ENCODE data around the gene RAPGEF6. TPM values are rescaled to one million over a fixed set of nuclear protein-coding genes. Genes with fewer than 3 reads are reported as not detected.

RAPGEF6 gene
- polyA plus RNA-seq, 1 donor (not counting 4 experiments of a cell fraction or from before 2014, with no cell fraction given) = 8.7 TPM

DNA sequence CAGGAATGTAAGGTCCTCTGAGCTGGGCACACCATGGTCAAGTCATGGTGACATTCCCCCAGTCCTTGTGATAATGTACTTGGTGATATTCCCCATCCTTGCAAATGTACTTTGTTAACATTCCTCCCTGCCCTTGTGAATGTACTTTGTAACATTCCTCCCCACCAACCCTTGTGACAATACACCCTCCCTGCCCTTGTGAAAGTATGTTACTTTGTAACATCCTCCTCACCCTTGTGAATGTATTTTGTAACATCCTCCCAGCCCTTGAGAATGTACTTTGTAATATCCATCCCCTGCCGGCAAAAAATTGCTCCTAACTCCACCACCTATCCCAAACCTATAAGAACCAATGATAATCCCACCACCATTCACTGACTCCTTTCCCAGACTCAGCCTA lies 53.3 kb downstream of the RAPGEF6 start:
- no peaks in the 10 kb centered on the region for H3K9me1 ChIP-seq (ENCODE audit: control insufficient read depth, extremely low read depth, insufficient read depth, low read length)
- H3K4me2 ChIP-seq (ENCODE audit: control insufficient read depth, extremely low read depth, insufficient read depth, low read depth, low read length) = no peak overlapping the region
- DNase-seq (ENCODE audit: low read depth, low spot score) = no peak
- peaks cover 0 to 1% of the 10 kb centered on the region in 2 experiments for H3K36me3 ChIP-seq (ENCODE audit: control insufficient read depth in 2 of 2, extremely low read depth in 1 of 2, insufficient read depth in 2 of 2, low read length in 2 of 2)
- H3K79me2 ChIP-seq (ENCODE audit: control insufficient read depth, insufficient read depth, low read length) = peaks cover 36% of the 10 kb centered on the region
- no peaks in the 10 kb centered on the region for H3K9me3 ChIP-seq (ENCODE audit: control insufficient read depth, low read depth, low read length)
- no peak for FAIRE-seq
- no peak overlapping the region for H3K4me3 ChIP-seq (ENCODE audit: control insufficient read depth in 2 of 3, extremely low read depth in 1 of 3, insufficient read depth in 2 of 3, low read depth in 1 of 3, low read length in 3 of 3)
- H3K9ac ChIP-seq (ENCODE audit: control insufficient read depth, extremely low read depth, insufficient read depth, low read length) = no peak overlapping the region
- TF ChIP-seq, protein P1, sequence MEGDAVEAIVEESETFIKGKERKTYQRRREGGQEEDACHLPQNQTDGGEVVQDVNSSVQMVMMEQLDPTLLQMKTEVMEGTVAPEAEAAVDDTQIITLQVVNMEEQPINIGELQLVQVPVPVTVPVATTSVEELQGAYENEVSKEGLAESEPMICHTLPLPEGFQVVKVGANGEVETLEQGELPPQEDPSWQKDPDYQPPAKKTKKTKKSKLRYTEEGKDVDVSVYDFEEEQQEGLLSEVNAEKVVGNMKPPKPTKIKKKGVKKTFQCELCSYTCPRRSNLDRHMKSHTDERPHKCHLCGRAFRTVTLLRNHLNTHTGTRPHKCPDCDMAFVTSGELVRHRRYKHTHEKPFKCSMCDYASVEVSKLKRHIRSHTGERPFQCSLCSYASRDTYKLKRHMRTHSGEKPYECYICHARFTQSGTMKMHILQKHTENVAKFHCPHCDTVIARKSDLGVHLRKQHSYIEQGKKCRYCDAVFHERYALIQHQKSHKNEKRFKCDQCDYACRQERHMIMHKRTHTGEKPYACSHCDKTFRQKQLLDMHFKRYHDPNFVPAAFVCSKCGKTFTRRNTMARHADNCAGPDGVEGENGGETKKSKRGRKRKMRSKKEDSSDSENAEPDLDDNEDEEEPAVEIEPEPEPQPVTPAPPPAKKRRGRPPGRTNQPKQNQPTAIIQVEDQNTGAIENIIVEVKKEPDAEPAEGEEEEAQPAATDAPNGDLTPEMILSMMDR (optimal IDR thresholded peaks at IDR 0.05 in 1 of 3, IDR thresholded peaks at IDR 0.05 in 1 of 3, conservative IDR thresholded peaks at IDR 0.05 in 1 of 3; ENCODE audit: extremely low read depth in 1 of 3, insufficient read depth in 2 of 3, low read length in 3 of 3) = no peak
- TF ChIP-seq EZH2 (IDR thresholded peaks at IDR 0.05; ENCODE audit: low read length) = no peak
- H3K4me1 ChIP-seq (ENCODE audit: control insufficient read depth, extremely low read depth, insufficient read depth, low read length) = no peaks in the 10 kb centered on the region
- dilution Hi-C loops (cut with MboI; ENCODE audit: extremely low pct_ligation_motif_present, low sequenced_read_pairs) = no loop called here
- no peaks in the 10 kb centered on the region for H4K20me1 ChIP-seq (ENCODE audit: control insufficient read depth, extremely low read depth, insufficient read depth, low read length)
- H3K27me3 ChIP-seq (ENCODE audit: control insufficient read depth, extremely low read depth, insufficient read depth, low read length) = no peaks in the 10 kb centered on the region
- H2AFZ ChIP-seq (ENCODE audit: control insufficient read depth, low read length) = no peak overlapping the region
- H3K27ac ChIP-seq (ENCODE audit: control insufficient read depth, insufficient read depth, low read length) = no peak overlapping the region

- Histone ChIP-seq H2AFZ (ENCODE audit: control insufficient read depth, low read length) (no peak overlapping the region), H3K79me2 (ENCODE audit: control insufficient read depth, insufficient read depth, low read length) (peaks cover 32% of the 10 kb centered on the region), H3K27me3 (ENCODE audit: control insufficient read depth, extremely low read depth, insufficient read depth, low read length) (no peaks in the 10 kb centered on the region), H3K9me3 (ENCODE audit: control insufficient read depth, low read depth, low read length) (no peaks in the 10 kb centered on the region), H3K4me3 (ENCODE audit: control insufficient read depth in 2 of 3, extremely low read depth in 1 of 3, insufficient read depth in 2 of 3, low read depth in 1 of 3, low read length in 3 of 3) (no peak overlapping the region), H3K36me3 (ENCODE audit: control insufficient read depth in 2 of 2, extremely low read depth in 1 of 2, insufficient read depth in 2 of 2, low read length in 2 of 2) (peaks cover 0 to 1% of the 10 kb centered on the region in 2 experiments), H3K4me2 (ENCODE audit: control insufficient read depth, extremely low read depth, insufficient read depth, low read depth, low read length) (no peak overlapping the region), H4K20me1 (ENCODE audit: control insufficient read depth, extremely low read depth, insufficient read depth, low read length) (no peaks in the 10 kb centered on the region), H3K9me1 (ENCODE audit: control insufficient read depth, extremely low read depth, insufficient read depth, low read length) (no peaks in the 10 kb centered on the region), H3K27ac (ENCODE audit: control insufficient read depth, insufficient read depth, low read length) (no peak overlapping the region), H3K9ac (ENCODE audit: control insufficient read depth, extremely low read depth, insufficient read depth, low read length) (no peak overlapping the region), H3K4me1 (ENCODE audit: control insufficient read depth, extremely low read depth, insufficient read depth, low read length) (no peaks in the 10 kb centered on the region)
- dilution Hi-C loops (cut with MboI; ENCODE audit: extremely low pct_ligation_motif_present, low sequenced_read_pairs) = no loop called here
- no peak for FAIRE-seq
- no peak for DNase-seq (ENCODE audit: low read depth, low spot score)
- TF ChIP-seq EZH2 (IDR thresholded peaks at IDR 0.05; ENCODE audit: low read length) = no peak
- TF ChIP-seq, protein P1 (optimal IDR thresholded peaks at IDR 0.05 in 1 of 3, IDR thresholded peaks at IDR 0.05 in 1 of 3, conservative IDR thresholded peaks at IDR 0.05 in 1 of 3; ENCODE audit: extremely low read depth in 1 of 3, insufficient read depth in 2 of 3, low read length in 3 of 3) = no peak
Observed at GRCh38 chr5:131579917-131580671, 54.9 kb downstream of the RAPGEF6 start.

All from keratinocyte (primary cell).